Osteocyte (in vitro differentiated cells): ENCODE results near the gene PTPN12. TPM values are rescaled to one million over a fixed set of nuclear protein-coding genes. Genes with fewer than 3 reads are reported as not detected.
A peak's percentile ranks its signal among the peaks of the same experiment; 100 is the strongest.

Experiments used
- DNase-seq: peaks from one replicate; pipeline ENCODE4 v3.0.0; 2021; ENCODE audit warnings: mixed read lengths; ENCODE audit not compliant: unreplicated experiment; ENCODE audit errors: extremely low spot score
- H3K27ac Mint-ChIP-seq: one replicate; pipeline ENCODE4 v1.8.0; 2021; ENCODE audit warnings: mild to moderate bottlenecking, mixed read lengths; ENCODE audit not compliant: unreplicated experiment
- H3K27me3 Mint-ChIP-seq: one replicate; pipeline ENCODE4 v1.8.0; 2021; ENCODE audit warnings: mixed read lengths; ENCODE audit not compliant: unreplicated experiment
- H3K36me3 Mint-ChIP-seq: one replicate; pipeline ENCODE4 v1.8.0; 2021; ENCODE audit warnings: mixed read lengths; ENCODE audit not compliant: unreplicated experiment
- H3K4me1 Mint-ChIP-seq: one replicate; pipeline ENCODE4 v1.8.0; 2021; ENCODE audit warnings: mixed read lengths; ENCODE audit not compliant: unreplicated experiment
- H3K4me3 Mint-ChIP-seq: one replicate; pipeline ENCODE4 v1.8.0; 2021; ENCODE audit warnings: mild to moderate bottlenecking, moderate library complexity, mixed read lengths; ENCODE audit not compliant: unreplicated experiment
- H3K9me3 Mint-ChIP-seq: one replicate; pipeline ENCODE4 v1.8.0; 2021; ENCODE audit warnings: mixed read lengths; ENCODE audit not compliant: unreplicated experiment
- CTCF ChIP-seq: fragments of 200-600 bp; sonication (generic); IDR thresholded peaks from 2 replicates; pipeline ENCODE4 v1.5.0; 2021; ENCODE audit warnings: antibody characterized with exemption, mild to moderate bottlenecking, moderate library complexity
- total RNA-seq: library from RNA; stranded (reverse); gene quantifications from 2 replicates; pipeline ENCODE4 v1.2.1, GENCODE V29; 2021

Gene PTPN12
- total RNA-seq, 1 donor from 2014 or later: 85.4 TPM

- no peak for DNase-seq
- no peaks in the 10 kb centered on the region for H3K27me3 Mint-ChIP-seq
- no peaks in the 10 kb centered on the region for H3K9me3 Mint-ChIP-seq
- H3K4me1 Mint-ChIP-seq: peaks cover 6% of the 10 kb centered on the region
- no peak for TF ChIP-seq CTCF
- peaks cover 33% of the 10 kb centered on the region for H3K36me3 Mint-ChIP-seq
- no peak overlapping the region for H3K4me3 Mint-ChIP-seq
- no peak overlapping the region for H3K27ac Mint-ChIP-seq
Measured at GRCh38 chr7:77606562-77606961, 69.5 kb downstream of the PTPN12 start.

DNA sequence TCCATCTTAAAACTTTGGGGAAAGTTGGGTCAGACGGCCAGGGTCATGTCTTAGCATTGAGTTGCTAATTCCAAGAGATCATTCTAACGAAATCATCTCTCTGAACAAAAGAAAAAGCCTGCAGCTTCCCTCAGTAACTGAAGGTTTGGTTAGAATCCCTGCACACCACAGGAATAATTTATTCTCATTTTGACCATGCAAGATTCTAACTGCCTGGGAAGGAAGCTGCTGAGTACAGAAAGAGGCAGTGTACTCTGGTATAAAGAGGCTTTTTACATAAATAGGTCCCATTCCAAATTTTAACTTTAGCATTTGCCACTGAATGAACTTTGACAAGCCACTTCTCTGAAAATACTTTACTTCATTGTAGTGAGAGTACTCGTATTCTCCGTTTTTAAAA lies 82.2 kb downstream of the PTPN12 start:
- Mint-ChIP-seq H3K4me3 (no peak overlapping the region), H3K27me3 (no peaks in the 10 kb centered on the region), H3K9me3 (no peaks in the 10 kb centered on the region), H3K4me1 (no peaks in the 10 kb centered on the region), H3K27ac (no peak overlapping the region), H3K36me3 (peaks cover 36% of the 10 kb centered on the region)
- TF ChIP-seq CTCF: no peak
- no peak for DNase-seq

GRCh38 chr7:77626586-77627308 lies 89.7 kb downstream of the PTPN12 start:
- H3K36me3 Mint-ChIP-seq: peaks cover 38% of the 10 kb centered on the region

DNA sequence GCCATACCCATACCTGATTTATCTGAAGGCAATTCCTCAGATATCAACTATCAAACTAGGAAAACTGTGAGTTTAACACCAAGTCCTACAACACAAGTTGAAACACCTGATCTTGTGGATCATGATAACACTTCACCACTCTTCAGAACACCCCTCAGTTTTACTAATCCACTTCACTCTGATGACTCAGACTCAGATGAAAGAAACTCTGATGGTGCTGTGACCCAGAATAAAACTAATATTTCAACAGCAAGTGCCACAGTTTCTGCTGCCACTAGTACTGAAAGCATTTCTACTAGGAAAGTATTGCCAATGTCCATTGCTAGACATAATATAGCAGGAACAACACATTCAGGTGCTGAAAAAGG lies 90.2 kb downstream of the PTPN12 start:
- Mint-ChIP-seq H3K9me3 (no peaks in the 10 kb centered on the region), H3K27me3 (no peaks in the 10 kb centered on the region), H3K4me1 (no peaks in the 10 kb centered on the region), H3K36me3 (peaks cover 38% of the 10 kb centered on the region), H3K4me3 (no peak overlapping the region), H3K27ac (no peak overlapping the region)
- DNase-seq: no peak
- TF ChIP-seq CTCF: no peak

More at GRCh38 chr7:77626586-77627308, 89.7 kb downstream of the PTPN12 start:
- TF ChIP-seq CTCF: no peak
- H3K9me3 Mint-ChIP-seq: no peaks in the 10 kb centered on the region
- no peaks in the 10 kb centered on the region for H3K4me1 Mint-ChIP-seq
- H3K4me3 Mint-ChIP-seq: no peak overlapping the region
- peak overlapping the region; percentile 47 for H3K27ac Mint-ChIP-seq
- DNase-seq: no peak
- no peaks in the 10 kb centered on the region for H3K27me3 Mint-ChIP-seq

- Mint-ChIP-seq H3K4me3 (no peak overlapping the region), H3K4me1 (no peaks in the 10 kb centered on the region), H3K27me3 (no peaks in the 10 kb centered on the region), H3K36me3 (peaks cover 43% of the 10 kb centered on the region), H3K9me3 (no peaks in the 10 kb centered on the region), H3K27ac (no peak overlapping the region)
- no peak for DNase-seq
- no peak for TF ChIP-seq CTCF
Measured at GRCh38 chr7:77629797-77630196, 92.7 kb downstream of the PTPN12 start.
